Heart left ventricle (tissue), 13 donors: ENCODE results near the gene NT5E.

ENCODE experiments used
- CTCF ChIP-seq, 12 donors: fragments of 200-600 bp; sonication (generic) in 4 of 12; IDR thresholded peaks; one replicate each; pipeline versions ENCODE4 v1.5.0 to v1.8.0; 2018 to 2022; ENCODE audit warnings: antibody characterized with exemption in 12 of 12, mild to moderate bottlenecking in 5 of 12
- POLR2A ChIP-seq, 2 donors: fragments of 450-650 bp; IDR thresholded peaks; one replicate each; pipeline ENCODE4 v1.6.1; 2017; ENCODE audit warnings: antibody characterized with exemption in 2 of 2, mild to moderate bottlenecking in 2 of 2, moderate library complexity in 2 of 2
- donor health status: ischemic (EF 13 %, LVEDD 7.1; RV severe dilation, severe dysfunction).
- donor health status: DM: no; HTN: yes; CAD: no.
- donor health status: DM: no; HTN: no; CAD: no.
- donor health status: ischemic (EF 25% LVEDD 6.9; RV normal size, moderate dysfunction).
- donor health status: ischemic (EF 25% LVEDD 5.7; RV mildly dilated, moderate dysfunction).
- donor health status: ischemic (EF 35%, LVEDD 5.7; RV mildly dilated, moderate dysfunction).
- donor health status: nonischemic (EF 11% LVEDD 7.7; RV severe dilation, severe dysfunction).
- donor health status: DM: yes; HTN: yes; CAD: no.
- donor health status: PGD.
- donor health status: ischemic (EF 29% LVEDD 5.4; RV normal size, mild dysfunction).
- donor health status: nonischemic (EF 23%, LVEDD 6.1; RV moderate dilation, normal function).

GRCh38 chr6:85421972-85422371 is 27.9 kb upstream of the NT5E start:
- no peak for TF ChIP-seq CTCF (IDR thresholded peaks at IDR 0.05)
- no peak for TF ChIP-seq POLR2A (IDR thresholded peaks at IDR 0.05)
